ENCODE measurements around the gene PRKCE.

- TF ChIP-seq EZH2 (IDR thresholded peaks at IDR 0.05; ENCODE audit: borderline replicate concordance, low read depth, low read length, poor library complexity, severe bottlenecking) (no peak), CTCF (conservative IDR thresholded peaks at IDR 0.05; ENCODE audit: low read depth, low read length) (no peak)
Measured at GRCh38 chr2:46170026-46170425, 518.6 kb downstream of the PRKCE start.
